ENCODE results near the gene HTR3A.
"Not testable (repeated sequence)": the region's sequence is repeated elsewhere in the genome, so short reads cannot be mapped to it uniquely, and the experiment has no call there.

HTR3A gene

GRCh38 chr11:113974741-113975470, at the start of gene HTR3A:
Gene HTR3A (plus strand): TSS chr11:113975108. CDS start chr11:113975326, 218 bp downstream.
- DNase-seq: no peak

- DNase-seq: no peak
Measured at GRCh38 chr11:113926273-113927197, 48.4 kb upstream of the HTR3A start.

- DNase-seq: no peak
Measured at GRCh38 chr11:113928311-113928710, 46.6 kb upstream of the HTR3A start.

- no peak for DNase-seq
Measured at GRCh38 chr11:113932788-113933187, 42.1 kb upstream of the HTR3A start.

- DNase-seq: not testable (repeated sequence)
Measured at GRCh38 chr11:113934193-113934592, 40.7 kb upstream of the HTR3A start.

GRCh38 chr11:113934761-113935160, 40.1 kb upstream of the HTR3A start:
- DNase-seq: no peak

- no peak for DNase-seq
Measured at GRCh38 chr11:113935858-113936257, 39.0 kb upstream of the HTR3A start.

- no peak for DNase-seq
Measured at GRCh38 chr11:113937918-113938317, 37.0 kb upstream of the HTR3A start.

- DNase-seq: no peak
Measured at GRCh38 chr11:113942256-113942655, 32.7 kb upstream of the HTR3A start.

- DNase-seq: not testable (repeated sequence)
Measured at GRCh38 chr11:113946162-113946561, 28.7 kb upstream of the HTR3A start.

GRCh38 chr11:113947994-113948393, 26.9 kb upstream of the HTR3A start:
- no peak for DNase-seq

- DNase-seq: no peak
Measured at GRCh38 chr11:113949891-113950290, 25.0 kb upstream of the HTR3A start.

- no peak for DNase-seq
Measured at GRCh38 chr11:113951537-113951936, 23.4 kb upstream of the HTR3A start.

GRCh38 chr11:113952070-113952469, 22.8 kb upstream of the HTR3A start:
- no peak for DNase-seq

GRCh38 chr11:113952588-113952987, 22.3 kb upstream of the HTR3A start:
- DNase-seq: no peak

- DNase-seq: no peak
Measured at GRCh38 chr11:113954235-113954634, 20.7 kb upstream of the HTR3A start.

GRCh38 chr11:113956986-113957385, 17.9 kb upstream of the HTR3A start:
- peak; percentile 15 for DNase-seq

GRCh38 chr11:113960702-113961330, 14.1 kb upstream of the HTR3A start:
- DNase-seq: no peak

GRCh38 chr11:113967361-113967760, 7.5 kb upstream of the HTR3A start:
- DNase-seq: no peak

GRCh38 chr11:113971506-113972195, 3.3 kb upstream of the HTR3A start:
- DNase-seq: no peak

GRCh38 chr11:113977071-113977490, 2.2 kb downstream of the HTR3A start:
- no peak for DNase-seq

- no peak for DNase-seq
Measured at GRCh38 chr11:113977701-113978100, 2.8 kb downstream of the HTR3A start.

- DNase-seq: no peak
Measured at GRCh38 chr11:113979431-113979830, 4.5 kb downstream of the HTR3A start.

Measured in NCI-H1694 (cell line).